CD4-positive, CD25-positive, alpha-beta regulatory T cell (primary cell): Measurements from ENCODE around the gene TPRX2. TPM values are rescaled to one million over a fixed set of nuclear protein-coding genes. Genes with fewer than 3 reads are reported as not detected.
"Not testable (repeated sequence)": the region's sequence is repeated elsewhere in the genome, so short reads cannot be mapped to it uniquely, and the experiment has no call there.

Source experiments
- ATAC-seq, 2 donors: fragments of 150-1000 bp; cut with Tn5 transposase; one replicate each; pipeline ENCODE4 v1.10.0; 2021; ENCODE audit warnings: low read depth in 2 of 2, moderate number of reproducible peaks in 2 of 2, moderate library complexity in 1 of 2
- DNase-seq, 3 donors: peaks; one replicate each; pipeline versions ENCODE4 v3.0.0 to v3.0.0-alpha.2; 2012 to 2022; ENCODE audit warnings: mixed read lengths in 1 of 3
- H3K27ac ChIP-seq: one replicate; pipeline ENCODE4 v1.7.0; 2013; ENCODE audit warnings: mild to moderate bottlenecking, low read length; ENCODE audit not compliant: insufficient read depth, poor library complexity, severe bottlenecking
- H3K27me3 ChIP-seq: one replicate; pipeline ENCODE4 v1.7.0; 2013; ENCODE audit warnings: low read length; ENCODE audit not compliant: control insufficient read depth, insufficient read depth
- H3K36me3 ChIP-seq: one replicate; pipeline ENCODE4 v1.7.0; 2013; ENCODE audit warnings: mild to moderate bottlenecking, low read length, moderate library complexity; ENCODE audit not compliant: control insufficient read depth, insufficient read depth
- H3K4me1 ChIP-seq: 2 replicates; pipeline ENCODE4 v1.7.0; 2013; ENCODE audit warnings: mild to moderate bottlenecking, low read length; ENCODE audit not compliant: insufficient read depth, control insufficient read depth, poor library complexity, severe bottlenecking
- H3K4me3 ChIP-seq: one replicate; pipeline ENCODE4 v1.7.0; 2013; ENCODE audit warnings: low read depth, mild to moderate bottlenecking, low read length, moderate library complexity
- H3K9me3 ChIP-seq, 2 experiments: 1 replicate in 1 of 2; 2 replicates in 1 of 2; pipeline ENCODE4 v1.7.0; 2013; ENCODE audit warnings: low read length in 2 of 2, mild to moderate bottlenecking in 1 of 2, moderate library complexity in 1 of 2; ENCODE audit not compliant: control insufficient read depth in 2 of 2
- H3K27ac Mint-ChIP-seq, 3 donors: one replicate each; pipeline ENCODE4 v1.8.0; 2020 to 2022; ENCODE audit warnings: mild to moderate bottlenecking in 3 of 3, mixed read lengths in 3 of 3, moderate library complexity in 2 of 3
- H3K27me3 Mint-ChIP-seq: one replicate; pipeline ENCODE4 v1.8.0; 2022; ENCODE audit warnings: mild to moderate bottlenecking, mixed read lengths
- H3K36me3 Mint-ChIP-seq: one replicate; pipeline ENCODE4 v1.8.0; 2020; ENCODE audit warnings: mixed read lengths
- H3K4me1 Mint-ChIP-seq, 4 donors: one replicate each; pipeline ENCODE4 v1.8.0; 2020 to 2022; ENCODE audit warnings: mixed read lengths in 4 of 4, mild to moderate bottlenecking in 1 of 4
- H3K4me3 Mint-ChIP-seq, 4 donors: one replicate each; pipeline ENCODE4 v1.8.0; 2020 to 2022; ENCODE audit warnings: mild to moderate bottlenecking in 4 of 4, mixed read lengths in 4 of 4, moderate library complexity in 3 of 4
- H3K9me3 Mint-ChIP-seq, 7 donors: one replicate each; pipeline ENCODE4 v1.8.0; 2020 to 2022; ENCODE audit warnings: mixed read lengths in 7 of 7, mild to moderate bottlenecking in 3 of 7, moderate library complexity in 2 of 7
- polyA plus RNA-seq, 4 donors: library from polyadenylated mRNA; unstranded; fragments of 300-500 nt; fragmentation: Illumina TruSeq; gene quantifications; one replicate each; pipeline ENCODE4 v1.2.3, GENCODE V29; 2021
- total RNA-seq: library from RNA; stranded (reverse); gene quantifications from one replicate; pipeline ENCODE4 v1.2.3, GENCODE V29; 2022

The TPRX2 gene
- total and polyA plus RNA-seq, 5 donors from 2014 or later = not detected

- H3K27ac ChIP-seq = no peak overlapping the region
- no peak for ATAC-seq
- Mint-ChIP-seq H3K9me3 (peaks cover 0 to 3% (median 0%) of the 10 kb centered on the region in 7 donors), H3K4me1 (peaks cover 0 to 2% (median 1%) of the 10 kb centered on the region in 4 donors), H3K27ac (no peak overlapping the region), H3K4me3 (peak overlapping the region in 1 of 4 donors; percentile 27), H3K27me3 (peaks cover 4% of the 10 kb centered on the region), H3K36me3 (peaks cover 4% of the 10 kb centered on the region)
- no peaks in the 10 kb centered on the region for H3K36me3 ChIP-seq
- no peaks in the 10 kb centered on the region for H3K4me1 ChIP-seq
- no peaks in the 10 kb centered on the region for H3K27me3 ChIP-seq
- H3K4me3 ChIP-seq = no peak overlapping the region
- no peaks in the 10 kb centered on the region for H3K9me3 ChIP-seq
- no peak for DNase-seq
Observed at GRCh38 chr19:47861630-47862029, 2.6 kb downstream of the TPRX2 start.

GRCh38 chr19:47863514-47863936, 4.5 kb downstream of the TPRX2 start:
- Histone ChIP-seq H3K27ac (no peak overlapping the region), H3K27me3 (no peaks in the 10 kb centered on the region), H3K4me1 (no peaks in the 10 kb centered on the region), H3K36me3 (no peaks in the 10 kb centered on the region), H3K4me3 (no peak overlapping the region), H3K9me3 (no peaks in the 10 kb centered on the region)
- DNase-seq (peak; percentile 56 to 71 (median 67)), ATAC-seq (peak; percentile 74 to 85)
- H3K4me3 Mint-ChIP-seq = peak overlapping the region in 2 of 4 donors; percentile 21 to 71
- peaks cover 0 to 3% (median 0%) of the 10 kb centered on the region in 7 donors for H3K9me3 Mint-ChIP-seq
- peaks cover under 1% of the 10 kb centered on the region for H3K27me3 Mint-ChIP-seq
- H3K27ac Mint-ChIP-seq = peak overlapping the region in 1 of 3 donors; percentile 36
- H3K36me3 Mint-ChIP-seq = peaks cover 4% of the 10 kb centered on the region
- peaks cover 0 to 2% (median 1%) of the 10 kb centered on the region in 4 donors for H3K4me1 Mint-ChIP-seq

- Histone ChIP-seq H3K27ac (no peak overlapping the region), H3K36me3 (no peaks in the 10 kb centered on the region), H3K9me3 (no peaks in the 10 kb centered on the region), H3K4me3 (no peak overlapping the region), H3K4me1 (no peaks in the 10 kb centered on the region), H3K27me3 (no peaks in the 10 kb centered on the region)
- Mint-ChIP-seq H3K27ac (no peak overlapping the region), H3K27me3 (no peaks in the 10 kb centered on the region), H3K4me1 (peaks cover 0 to 6% (median 4%) of the 10 kb centered on the region in 4 donors), H3K4me3 (no peak overlapping the region), H3K9me3 (peaks cover 0 to 3% (median 0%) of the 10 kb centered on the region in 7 donors), H3K36me3 (peaks cover 4% of the 10 kb centered on the region)
- DNase-seq (no peak), ATAC-seq (no peak)
Observed at GRCh38 chr19:47865166-47865565, 6.1 kb downstream of the TPRX2 start.

GRCh38 chr19:47878906-47879305, 19.9 kb downstream of the TPRX2 start:
- no peak overlapping the region for H3K4me3 ChIP-seq
- H3K36me3 ChIP-seq = no peaks in the 10 kb centered on the region
- Mint-ChIP-seq H3K4me3 (no peak overlapping the region), H3K36me3 (peaks cover 3% of the 10 kb centered on the region), H3K27me3 (peaks cover 4% of the 10 kb centered on the region), H3K4me1 (no peaks in the 10 kb centered on the region), H3K27ac (no peak overlapping the region), H3K9me3 (peaks cover 0 to 4% (median 0%) of the 10 kb centered on the region in 7 donors)
- H3K9me3 ChIP-seq = no peaks in the 10 kb centered on the region
- H3K27me3 ChIP-seq = no peaks in the 10 kb centered on the region
- no peak overlapping the region for H3K27ac ChIP-seq
- H3K4me1 ChIP-seq = no peaks in the 10 kb centered on the region
- DNase-seq = no peak
- no peak for ATAC-seq

- H3K9me3 ChIP-seq = not testable (repeated sequence)
Observed at GRCh38 chr19:47879385-47879784, 20.4 kb downstream of the TPRX2 start.

GRCh38 chr19:47881757-47882156, 22.7 kb downstream of the TPRX2 start:
- Histone ChIP-seq H3K9me3 (no peaks in the 10 kb centered on the region), H3K27me3 (no peaks in the 10 kb centered on the region), H3K4me3 (no peak overlapping the region), H3K27ac (no peak overlapping the region), H3K36me3 (no peaks in the 10 kb centered on the region), H3K4me1 (no peaks in the 10 kb centered on the region)
- H3K27me3 Mint-ChIP-seq = no peaks in the 10 kb centered on the region
- H3K9me3 Mint-ChIP-seq = peaks cover 0 to 4% (median 0%) of the 10 kb centered on the region in 7 donors
- H3K4me3 Mint-ChIP-seq = no peak overlapping the region
- H3K36me3 Mint-ChIP-seq = peaks cover 3% of the 10 kb centered on the region
- no peak overlapping the region for H3K27ac Mint-ChIP-seq
- ATAC-seq (no peak), DNase-seq (no peak)
- H3K4me1 Mint-ChIP-seq = no peaks in the 10 kb centered on the region

More at GRCh38 chr19:47879385-47879784, 20.4 kb downstream of the TPRX2 start:
- not testable (repeated sequence) for H3K4me1 Mint-ChIP-seq, H3K36me3 Mint-ChIP-seq, DNase-seq, H3K4me1 ChIP-seq, H3K27me3 Mint-ChIP-seq, H3K27me3 ChIP-seq, H3K36me3 ChIP-seq, H3K9me3 Mint-ChIP-seq, H3K27ac Mint-ChIP-seq, H3K4me3 ChIP-seq, H3K4me3 Mint-ChIP-seq, H3K27ac ChIP-seq, ATAC-seq

- H3K27me3 ChIP-seq = no peaks in the 10 kb centered on the region
- DNase-seq (no peak), ATAC-seq (no peak)
- H3K9me3 ChIP-seq = no peaks in the 10 kb centered on the region
- H3K36me3 ChIP-seq = no peaks in the 10 kb centered on the region
- no peaks in the 10 kb centered on the region for H3K4me1 ChIP-seq
- Mint-ChIP-seq H3K27ac (no peak overlapping the region), H3K9me3 (peaks cover 0 to 4% (median 0%) of the 10 kb centered on the region in 7 donors), H3K36me3 (peaks cover 3% of the 10 kb centered on the region), H3K4me1 (no peaks in the 10 kb centered on the region), H3K4me3 (no peak overlapping the region), H3K27me3 (no peaks in the 10 kb centered on the region)
- no peak overlapping the region for H3K27ac ChIP-seq
- no peak overlapping the region for H3K4me3 ChIP-seq
Observed at GRCh38 chr19:47882890-47883289, 23.9 kb downstream of the TPRX2 start.

GRCh38 chr19:47885067-47885463, 26.0 kb downstream of the TPRX2 start:
- no peak for ATAC-seq
- Histone ChIP-seq H3K36me3 (no peaks in the 10 kb centered on the region), H3K27ac (no peak overlapping the region), H3K27me3 (no peaks in the 10 kb centered on the region), H3K4me1 (no peaks in the 10 kb centered on the region), H3K4me3 (no peak overlapping the region), H3K9me3 (no peaks in the 10 kb centered on the region)
- Mint-ChIP-seq H3K4me3 (no peak overlapping the region), H3K27ac (no peak overlapping the region), H3K27me3 (no peaks in the 10 kb centered on the region), H3K9me3 (no peaks in the 10 kb centered on the region), H3K36me3 (no peaks in the 10 kb centered on the region), H3K4me1 (no peaks in the 10 kb centered on the region)
- no peak for DNase-seq
